Gastroesophageal sphincter (tissue), 3 donors: Measurements from ENCODE around the gene GIPC2.

Experiments
- CTCF ChIP-seq, 4 experiments: fragments of 200-600 bp in 2 of 4; fragments of 450-650 bp in 2 of 4; sonication (generic) in 1 of 4; IDR thresholded peaks; one replicate each; pipeline ENCODE4 v1.5.1; 2017 to 2019; ENCODE audit warnings: antibody characterized with exemption in 4 of 4, mild to moderate bottlenecking in 2 of 4, moderate library complexity in 2 of 4
- POLR2AphosphoS5 ChIP-seq: sonication (generic); formaldehyde crosslinking; IDR thresholded peaks from one replicate; pipeline ENCODE4 v1.6.1; 2017; ENCODE audit warnings: antibody characterized with exemption

- TF ChIP-seq CTCF (IDR thresholded peaks at IDR 0.05) (no peak), POLR2AphosphoS5 (no peak)
Measured at GRCh38 chr1:78080767-78081166, 35.0 kb downstream of the GIPC2 start.
